ENCODE results near the gene TDRKH. TPM values are rescaled to one million over a fixed set of nuclear protein-coding genes. Genes with fewer than 3 reads are reported as not detected.
"Not testable (repeated sequence)": the region's sequence is repeated elsewhere in the genome, so short reads cannot be mapped to it uniquely, and the experiment has no call there.

Gene TDRKH
- total RNA-seq, 2 donors from 2014 or later, result 26.3 to 29.3 TPM

DNA sequence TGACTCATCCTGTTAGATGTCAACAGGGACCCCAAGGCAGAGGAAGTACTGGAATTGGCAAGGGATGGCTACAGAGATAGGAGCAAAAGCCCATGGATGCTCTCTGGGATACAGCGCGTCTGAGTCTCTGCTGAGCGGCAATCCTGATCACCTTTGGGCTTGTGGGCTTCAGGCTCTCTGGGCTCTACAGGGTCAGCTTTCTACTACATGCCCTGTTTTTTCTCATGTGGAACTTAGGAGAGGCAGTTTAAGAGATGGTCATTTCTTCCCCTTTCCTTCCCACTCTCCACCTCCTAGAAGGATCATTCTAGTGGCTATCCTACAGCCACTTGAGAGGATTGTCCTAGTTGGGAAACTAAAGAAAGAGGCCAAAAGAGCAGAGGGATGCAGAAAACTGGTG lies 13.6 kb upstream of the TDRKH start:
- peaks cover 6% of the 10 kb centered on the region for H3K27me3 Mint-ChIP-seq (ENCODE audit: low read depth)

DNA sequence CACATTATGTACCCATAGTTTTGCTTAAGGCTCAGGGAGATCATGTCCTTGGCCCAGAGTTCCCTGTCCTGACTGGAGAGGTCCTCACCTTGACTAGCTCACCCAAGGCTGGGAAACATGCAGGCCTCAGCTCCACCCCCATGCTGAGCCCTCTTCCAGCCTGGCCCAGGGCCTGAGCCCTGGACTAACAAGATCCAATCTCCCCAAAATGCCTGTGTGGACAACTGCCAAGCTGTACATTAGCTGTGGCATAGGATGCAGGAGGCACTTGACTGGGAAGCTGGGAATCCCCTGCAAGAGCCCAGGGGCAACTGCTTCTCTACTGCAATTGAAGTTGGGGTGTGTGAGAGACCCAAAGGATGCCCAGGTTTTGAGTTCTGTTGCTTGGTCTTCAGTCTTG lies 12.9 kb upstream of the TDRKH start:
- peaks cover 6% of the 10 kb centered on the region for H3K27me3 Mint-ChIP-seq (ENCODE audit: low read depth)
- H3K36me3 Mint-ChIP-seq (ENCODE audit: insufficient read depth in 2 of 2), result no peaks in the 10 kb centered on the region
- no peak for ATAC-seq (replicated peaks in 1 of 2)
- DNase-seq, result no peak
- H3K27ac Mint-ChIP-seq, result no peak overlapping the region
- H3K4me3 Mint-ChIP-seq, result no peak overlapping the region
- H3K4me1 Mint-ChIP-seq (ENCODE audit: low read depth), result peaks cover 7% of the 10 kb centered on the region
- no peaks in the 10 kb centered on the region for H3K9me3 Mint-ChIP-seq

More for the DNA sequence above, 13.6 kb upstream of the TDRKH start:
- Mint-ChIP-seq H3K9me3 (no peaks in the 10 kb centered on the region), H3K36me3 (ENCODE audit: insufficient read depth in 2 of 2) (no peaks in the 10 kb centered on the region), H3K4me3 (no peak overlapping the region), H3K4me1 (ENCODE audit: low read depth) (peaks cover 7% of the 10 kb centered on the region), H3K27ac (no peak overlapping the region)
- DNase-seq (no peak), ATAC-seq (replicated peaks in 1 of 2) (no peak)

DNA sequence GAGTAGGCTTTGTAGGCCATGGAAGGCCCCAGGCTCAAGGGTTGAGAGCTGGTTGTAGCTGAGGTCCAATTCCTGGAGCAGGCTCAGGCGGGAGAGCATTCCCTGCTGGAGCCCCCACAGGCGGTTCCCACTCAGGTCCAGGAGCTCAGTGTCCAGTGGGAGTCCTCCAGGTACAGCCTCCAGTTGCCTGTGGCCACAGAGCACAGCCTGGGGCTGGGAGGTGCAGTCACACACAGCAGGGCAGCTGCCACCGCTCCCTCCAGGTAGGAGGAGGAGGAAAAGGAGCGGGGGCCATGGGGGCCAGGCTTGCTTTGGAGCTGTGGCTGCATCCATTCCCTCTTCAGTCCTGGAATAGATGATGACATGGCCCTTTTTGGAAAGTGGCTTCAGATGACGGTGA lies 12.1 kb upstream of the TDRKH start:
- Mint-ChIP-seq H3K27ac (no peak overlapping the region), H3K27me3 (ENCODE audit: low read depth) (peaks cover 6% of the 10 kb centered on the region), H3K36me3 (ENCODE audit: insufficient read depth in 2 of 2) (no peaks in the 10 kb centered on the region), H3K4me1 (ENCODE audit: low read depth) (peaks cover 7% of the 10 kb centered on the region), H3K4me3 (no peak overlapping the region), H3K9me3 (no peaks in the 10 kb centered on the region)
- no peak for ATAC-seq (replicated peaks in 1 of 2)
- DNase-seq, result no peak

DNA sequence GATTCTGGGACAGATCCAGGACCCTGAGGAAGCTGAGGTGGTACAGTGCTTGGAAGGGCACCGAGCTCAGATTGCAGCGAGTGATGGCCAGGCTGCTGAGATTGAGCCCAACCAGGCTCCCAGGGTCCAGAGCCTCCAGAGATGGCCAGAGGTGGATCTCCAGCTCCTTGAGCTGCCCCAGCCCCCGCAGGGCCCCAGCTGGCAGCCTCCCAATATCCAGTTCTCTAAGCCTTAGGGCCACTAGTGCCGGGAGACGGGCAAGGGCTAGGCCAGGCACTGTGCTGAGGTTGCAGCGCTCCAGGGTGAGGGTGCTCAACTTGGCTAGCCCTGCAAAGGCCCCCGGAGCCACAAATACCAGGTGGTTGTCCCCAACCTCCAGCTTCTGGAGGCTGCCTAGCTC lies 11.5 kb upstream of the TDRKH start:
- Mint-ChIP-seq H3K36me3 (ENCODE audit: insufficient read depth in 2 of 2) (no peaks in the 10 kb centered on the region), H3K27ac (no peak overlapping the region), H3K4me1 (ENCODE audit: low read depth) (peaks cover 7% of the 10 kb centered on the region), H3K4me3 (no peak overlapping the region), H3K9me3 (no peaks in the 10 kb centered on the region), H3K27me3 (ENCODE audit: low read depth) (peaks cover 6% of the 10 kb centered on the region)
- DNase-seq (no peak), ATAC-seq (replicated peaks in 1 of 2) (no peak)

GRCh38 chr1:151801310-151801820 lies 11.1 kb upstream of the TDRKH start:
- Mint-ChIP-seq H3K27ac (no peak overlapping the region), H3K36me3 (ENCODE audit: insufficient read depth in 2 of 2) (no peaks in the 10 kb centered on the region), H3K27me3 (ENCODE audit: low read depth) (peaks cover 6% of the 10 kb centered on the region), H3K4me1 (ENCODE audit: low read depth) (peaks cover 7% of the 10 kb centered on the region), H3K4me3 (no peak overlapping the region), H3K9me3 (no peaks in the 10 kb centered on the region)
- DNase-seq, result no peak
- ATAC-seq (replicated peaks in 1 of 2), result no peak

- H3K9me3 Mint-ChIP-seq, result no peaks in the 10 kb centered on the region
- H3K36me3 Mint-ChIP-seq (ENCODE audit: insufficient read depth in 2 of 2), result no peaks in the 10 kb centered on the region
- H3K4me1 Mint-ChIP-seq (ENCODE audit: low read depth), result peaks cover 7% of the 10 kb centered on the region
- peaks cover 6% of the 10 kb centered on the region for H3K27me3 Mint-ChIP-seq (ENCODE audit: low read depth)
- H3K27ac Mint-ChIP-seq, result no peak overlapping the region
- no peak overlapping the region for H3K4me3 Mint-ChIP-seq
- ATAC-seq (replicated peaks in 1 of 2) (no peak), DNase-seq (no peak)
These were observed 10.5 kb upstream of the TDRKH start for GRCh38 chr1:151800830-151801229.

DNA sequence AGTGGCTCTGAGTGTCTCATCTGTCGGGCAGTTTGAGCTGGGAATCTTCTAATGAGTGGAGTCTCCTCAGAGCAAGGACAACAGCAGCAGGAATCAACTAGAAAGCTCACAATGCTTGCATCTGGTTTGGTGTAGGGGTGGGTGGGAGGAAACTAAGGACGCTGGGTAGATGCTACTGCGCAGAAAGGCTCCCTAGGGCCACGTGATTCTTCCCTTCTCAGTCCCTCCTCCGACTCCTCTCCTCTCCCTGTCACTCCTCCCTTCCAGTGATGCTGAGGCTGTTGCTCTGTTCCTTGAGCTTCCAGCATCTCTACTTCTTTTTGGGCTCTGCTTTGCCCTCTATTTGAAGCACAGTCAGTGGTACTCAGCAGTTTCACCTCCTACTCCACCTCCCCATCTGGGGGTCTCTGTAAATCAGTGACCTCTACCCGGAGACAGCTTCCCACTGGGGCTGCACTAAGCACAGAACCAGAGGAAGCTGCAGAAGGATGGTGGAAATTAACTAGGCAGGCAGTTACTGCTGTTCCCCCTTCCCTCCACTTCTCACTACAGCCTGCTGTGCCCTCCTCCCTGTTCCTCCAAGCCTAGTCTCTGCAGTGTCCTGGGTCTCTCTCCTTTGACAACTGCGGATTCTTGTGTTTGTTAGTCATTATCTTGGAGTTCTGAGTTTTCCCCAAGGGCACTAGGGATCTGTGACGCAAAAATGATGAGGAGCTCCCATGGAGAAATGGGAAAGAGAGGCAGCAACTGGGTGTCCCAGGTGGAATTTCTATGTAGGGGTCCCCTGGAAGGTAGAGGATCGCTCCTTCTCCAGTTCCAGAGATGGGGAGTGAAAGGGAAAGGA lies 9.1 kb upstream of the TDRKH start:
- Mint-ChIP-seq H3K4me1 (ENCODE audit: low read depth) (peaks cover 7% of the 10 kb centered on the region), H3K9me3 (no peaks in the 10 kb centered on the region), H3K27ac (no peak overlapping the region), H3K36me3 (ENCODE audit: insufficient read depth in 2 of 2) (no peaks in the 10 kb centered on the region), H3K4me3 (no peak overlapping the region), H3K27me3 (ENCODE audit: low read depth) (peaks cover 6% of the 10 kb centered on the region)
- DNase-seq, result no peak
- ATAC-seq (replicated peaks in 1 of 2), result no peak

GRCh38 chr1:151798571-151798970 lies 8.3 kb upstream of the TDRKH start:
- no peak for DNase-seq
- H3K9me3 Mint-ChIP-seq, result no peaks in the 10 kb centered on the region
- H3K36me3 Mint-ChIP-seq (ENCODE audit: insufficient read depth in 2 of 2), result no peaks in the 10 kb centered on the region
- H3K27me3 Mint-ChIP-seq (ENCODE audit: low read depth), result peaks cover 6% of the 10 kb centered on the region
- ATAC-seq (replicated peaks in 1 of 2), result no peak
- H3K27ac Mint-ChIP-seq, result no peak overlapping the region
- peaks cover 7% of the 10 kb centered on the region for H3K4me1 Mint-ChIP-seq (ENCODE audit: low read depth)
- H3K4me3 Mint-ChIP-seq, result peak overlapping the region in 1 of 2 donors; percentile 5

GRCh38 chr1:151790940-151791651 lies 796 bp upstream of the TDRKH start:
- peak in 1 of 2 donors; percentile 10 for ATAC-seq (replicated peaks in 1 of 2)
- Mint-ChIP-seq H3K27ac (peak overlapping the region; percentile 80), H3K36me3 (ENCODE audit: insufficient read depth in 2 of 2) (peaks cover 3 to 4% of the 10 kb centered on the region in 2 donors), H3K4me3 (peak overlapping the region; percentile 96 to 97), H3K4me1 (ENCODE audit: low read depth) (peaks cover 36% of the 10 kb centered on the region), H3K9me3 (no peaks in the 10 kb centered on the region), H3K27me3 (ENCODE audit: low read depth) (no peaks in the 10 kb centered on the region)
- DNase-seq, result peak; percentile 18 to 32

DNA sequence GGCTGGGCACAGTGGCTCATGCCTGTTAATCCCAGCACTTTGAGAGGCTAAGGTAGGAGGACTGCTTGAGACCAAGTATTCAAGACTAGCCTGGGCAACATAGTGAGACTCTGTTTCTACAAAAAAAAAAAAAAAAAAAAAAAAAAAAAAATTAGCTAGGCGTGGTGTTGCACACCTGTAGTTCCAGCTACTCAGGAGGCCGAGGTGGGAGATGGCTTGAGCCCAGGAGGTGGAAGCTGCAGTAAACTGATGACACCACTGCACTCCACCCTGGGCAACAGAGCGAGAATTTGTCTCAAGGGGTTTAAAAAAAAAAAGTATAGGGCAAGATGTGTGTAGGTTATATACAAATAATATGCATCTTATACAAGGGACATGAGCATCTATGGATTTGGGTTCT lies 2.6 kb downstream of the TDRKH start:
- no peak overlapping the region for H3K27ac Mint-ChIP-seq
- ATAC-seq (replicated peaks in 1 of 2), result no peak
- H3K9me3 Mint-ChIP-seq, result no peaks in the 10 kb centered on the region
- H3K36me3 Mint-ChIP-seq (ENCODE audit: insufficient read depth in 2 of 2), result peaks cover 3 to 4% of the 10 kb centered on the region in 2 donors
- no peak overlapping the region for H3K4me3 Mint-ChIP-seq
- no peak for DNase-seq
- H3K4me1 Mint-ChIP-seq (ENCODE audit: low read depth), result peaks cover 36% of the 10 kb centered on the region
- no peaks in the 10 kb centered on the region for H3K27me3 Mint-ChIP-seq (ENCODE audit: low read depth)

GRCh38 chr1:151783796-151784195 lies 6.5 kb downstream of the TDRKH start:
- Mint-ChIP-seq H3K4me3 (no peak overlapping the region), H3K4me1 (ENCODE audit: low read depth) (peaks cover 3% of the 10 kb centered on the region), H3K36me3 (ENCODE audit: insufficient read depth in 2 of 2) (peaks cover 3 to 5% of the 10 kb centered on the region in 2 donors), H3K9me3 (no peaks in the 10 kb centered on the region), H3K27ac (no peak overlapping the region), H3K27me3 (ENCODE audit: low read depth) (no peaks in the 10 kb centered on the region)
- ATAC-seq (replicated peaks in 1 of 2), result no peak
- no peak for DNase-seq

- H3K36me3 Mint-ChIP-seq (ENCODE audit: insufficient read depth in 2 of 2), result peaks cover 3 to 5% of the 10 kb centered on the region in 2 donors
- H3K9me3 Mint-ChIP-seq, result no peaks in the 10 kb centered on the region
- H3K27ac Mint-ChIP-seq, result no peak overlapping the region
- H3K4me3 Mint-ChIP-seq, result no peak overlapping the region
- H3K4me1 Mint-ChIP-seq (ENCODE audit: low read depth), result no peaks in the 10 kb centered on the region
- DNase-seq (no peak), ATAC-seq (replicated peaks in 1 of 2) (no peak)
- H3K27me3 Mint-ChIP-seq (ENCODE audit: low read depth), result no peaks in the 10 kb centered on the region
These were observed 7.6 kb downstream of the TDRKH start for GRCh38 chr1:151782741-151783140.

DNA sequence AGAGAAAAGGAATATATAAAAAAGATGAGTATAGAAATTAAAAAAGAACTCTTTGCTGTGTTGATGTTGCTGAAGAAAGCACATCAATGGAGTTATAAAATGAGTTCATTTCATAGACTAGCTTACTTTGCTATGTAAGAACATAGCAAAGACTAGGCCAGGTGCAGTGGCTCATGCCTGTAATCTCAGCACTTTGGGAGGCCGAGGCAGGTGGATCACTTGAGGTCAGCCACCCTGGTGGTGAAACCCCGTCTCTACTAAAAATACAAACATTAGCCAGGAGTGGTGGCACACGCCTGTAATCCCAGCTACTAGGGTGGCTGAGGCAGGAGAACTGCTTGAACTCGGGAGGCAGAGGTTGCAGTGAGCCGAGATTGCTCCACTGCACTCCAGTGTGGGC lies 8.3 kb downstream of the TDRKH start:
- H3K4me1 Mint-ChIP-seq (ENCODE audit: low read depth); H3K27me3 Mint-ChIP-seq (ENCODE audit: low read depth); H3K27ac Mint-ChIP-seq; H3K9me3 Mint-ChIP-seq; H3K36me3 Mint-ChIP-seq (ENCODE audit: insufficient read depth in 2 of 2); ATAC-seq (replicated peaks in 1 of 2); H3K4me3 Mint-ChIP-seq; DNase-seq: not testable (repeated sequence)

Measured in activated T-cell treated with anti-CD3 and anti-CD28 coated beads, Interleukin-2, amount 50 U/mL, for 72 hours (primary cell).